HEK293 (cell line): ENCODE data around the gene HLF.

ENCODE experiments used
- CTCF ChIP-seq: fragments of 450-650 bp; formaldehyde crosslinking; IDR thresholded peaks from 2 replicates; pipeline ENCODE4 v1.5.1; 2016; ENCODE audit warnings: missing biosample characterization, missing genetic modification characterization
- PBX3 ChIP-seq: sonication (generic); formaldehyde crosslinking; IDR thresholded peaks from 2 replicates; pipeline ENCODE4 v1.8.1; 2022; ENCODE audit warnings: mild to moderate bottlenecking, moderate library complexity, missing genetic modification reagents
- ZBTB8A ChIP-seq: fragments of 450-650 bp; formaldehyde crosslinking; IDR thresholded peaks from 2 replicates; pipeline ENCODE4 v1.5.1; 2016; ENCODE audit warnings: missing biosample characterization, missing genetic modification characterization
- ZNF155 ChIP-seq: fragments of 450-650 bp; formaldehyde crosslinking; IDR thresholded peaks from 2 replicates; pipeline ENCODE4 v1.5.1; 2016; ENCODE audit warnings: missing biosample characterization, missing genetic modification characterization
- ZNF274 ChIP-seq, 2 experiments: fragments of 200-500 bp in 1 of 2; fragments of 450-650 bp in 1 of 2; sonication (Bioruptor generic) in 1 of 2; formaldehyde crosslinking in 1 of 2; IDR thresholded peaks; 2 replicates each; pipeline versions ENCODE4 v1.5.1 to v1.6.1; 2014 to 2016; ENCODE audit warnings: borderline replicate concordance in 1 of 2, inconsistent platforms in 1 of 2, low read length in 1 of 2, missing biosample characterization in 1 of 2, missing genetic modification characterization in 1 of 2
- ZNF280C ChIP-seq: fragments of 450-650 bp; formaldehyde crosslinking; IDR thresholded peaks from 2 replicates; pipeline ENCODE4 v1.5.1; 2016; ENCODE audit warnings: missing biosample characterization, missing genetic modification characterization

GRCh38 chr17:55303701-55304145 lies 39.0 kb downstream of the HLF start:
- TF ChIP-seq ZNF155 (tag by site-specific recombination) (no peak), CTCF (tag by site-specific recombination) (no peak), ZNF280C (tag by site-specific recombination) (no peak), ZBTB8A (no peak), PBX3 (no peak), ZNF274 (IDR thresholded peaks at IDR 0.05; ENCODE audit: low read length) (no peak), ZNF274 (tag by site-specific recombination; IDR thresholded peaks at IDR 0.05; ENCODE audit: borderline replicate concordance) (no peak)
